Stimulated activated naive CD4-positive, alpha-beta T cell (primary cell): ENCODE data around the gene SH2B3.
"Not testable (repeated sequence)": the region's sequence is repeated elsewhere in the genome, so short reads cannot be mapped to it uniquely, and the experiment has no call there.

Experiments
- DNase-seq, 6 experiments: peaks; one replicate each; lab custom pipeline; 2025; lab: John Stamatoyannopoulos, UW

The SH2B3 gene

DNA sequence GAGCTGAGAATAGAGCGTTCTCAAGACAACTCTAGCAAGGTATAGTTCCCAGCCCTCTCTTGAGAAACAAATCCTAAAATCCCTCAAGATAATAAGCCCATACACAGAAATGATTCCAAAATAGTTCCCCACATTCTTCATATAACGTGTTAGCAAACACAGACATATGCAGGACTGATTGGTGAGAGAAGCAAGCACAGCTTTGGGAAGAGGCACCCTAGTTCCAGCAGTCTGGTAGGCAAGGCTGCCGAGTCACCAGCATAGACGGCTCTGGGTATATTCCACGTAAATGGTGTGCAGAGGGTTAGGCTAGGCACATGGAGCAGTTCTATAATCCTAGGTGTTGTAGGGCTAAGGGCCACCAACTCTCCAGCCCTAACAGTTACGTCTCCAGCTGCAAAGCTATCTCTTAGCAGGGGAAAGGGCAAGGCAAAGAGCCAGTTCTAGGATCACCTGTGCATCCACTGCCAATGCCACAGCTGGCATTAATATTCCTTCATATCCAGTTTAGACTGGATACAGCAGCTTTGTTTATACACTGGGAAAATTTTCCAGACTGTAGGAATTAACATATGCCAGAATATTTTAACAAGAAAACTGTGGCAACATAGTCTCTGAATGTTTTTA, 52.9 kb downstream of the SH2B3 start:
- DNase-seq: no peak

DNA sequence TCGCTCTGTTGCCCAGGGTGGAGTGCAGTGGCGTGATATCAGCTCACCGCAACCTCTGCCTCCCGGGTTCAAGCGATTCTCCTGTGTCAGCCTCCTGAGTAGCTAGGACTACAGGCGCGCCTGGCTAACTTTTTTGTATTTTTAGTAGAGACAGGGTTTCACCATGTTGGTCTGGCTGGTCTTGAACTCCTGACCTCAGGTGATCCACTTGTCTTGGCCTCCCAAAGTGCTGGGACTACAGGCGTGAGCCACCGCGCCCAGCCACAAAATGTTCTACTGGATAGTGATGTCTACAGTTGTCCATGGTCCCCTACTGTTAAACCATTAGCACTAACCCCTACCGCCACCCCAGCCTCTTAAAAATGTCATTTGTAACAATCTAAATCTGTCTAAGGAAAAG, 54.4 kb downstream of the SH2B3 start:
- not testable (repeated sequence) for DNase-seq

DNA sequence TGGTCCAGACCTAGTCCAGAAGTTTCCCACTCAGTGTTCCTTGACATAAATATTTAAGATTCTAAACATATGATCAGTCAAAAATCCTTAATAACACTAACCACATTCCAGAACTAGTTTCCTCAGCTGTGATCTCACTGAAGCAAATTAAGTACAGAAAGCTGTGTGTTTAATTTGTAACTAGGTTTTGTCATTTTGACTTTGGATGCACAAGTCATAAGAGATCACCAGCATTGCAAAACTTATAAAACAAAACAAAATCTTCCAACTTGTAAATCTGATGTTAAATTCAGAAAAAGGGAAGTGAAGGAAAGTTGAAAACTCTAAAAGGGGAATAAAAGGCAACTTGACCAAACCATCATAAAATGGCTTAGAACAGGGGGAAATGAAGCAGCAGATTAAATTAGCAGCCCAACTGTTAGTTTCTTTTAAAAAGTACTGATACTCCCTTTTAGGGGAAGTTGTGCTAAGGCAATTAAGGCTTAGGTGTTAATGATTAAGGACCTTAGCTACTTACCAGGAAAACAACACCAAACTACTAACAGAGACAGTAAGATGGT, 56.6 kb downstream of the SH2B3 start:
- DNase-seq: no peak

DNA sequence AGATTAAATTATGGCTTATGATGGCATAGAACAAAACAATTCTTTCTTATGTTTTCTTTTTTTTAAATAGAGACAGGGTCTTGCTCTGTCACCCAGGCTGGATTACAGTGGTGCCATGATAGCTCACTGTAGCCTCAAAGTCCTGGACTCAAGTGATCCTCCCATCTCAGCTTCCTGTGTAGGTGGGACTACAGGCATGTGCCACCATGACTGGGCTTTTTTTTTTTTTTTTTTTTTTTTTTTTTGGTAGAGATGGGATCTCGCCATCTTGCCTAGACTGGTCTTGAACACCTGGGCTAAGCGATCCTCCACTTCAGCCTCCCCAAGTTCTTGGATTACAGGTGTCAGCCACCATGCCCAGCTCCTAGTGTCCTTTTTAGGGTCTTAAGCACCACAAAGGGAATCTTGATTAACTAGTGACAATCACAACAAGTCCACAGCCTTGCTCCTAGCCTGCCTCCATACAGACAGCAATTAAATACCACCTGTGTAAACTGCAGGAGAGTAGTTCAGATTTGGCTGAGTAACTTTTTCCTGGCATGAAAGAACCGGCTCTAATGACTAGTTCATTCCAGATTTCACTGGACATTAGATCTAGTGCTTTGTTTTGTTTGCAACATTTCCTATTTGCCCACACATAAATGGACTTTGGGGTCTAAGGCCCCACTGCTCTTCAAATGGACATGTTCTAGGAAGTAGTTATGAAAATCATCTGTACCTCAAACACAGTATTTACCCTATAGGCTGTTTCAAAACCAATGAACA, 61.6 kb downstream of the SH2B3 start:
- no peak for DNase-seq

DNA sequence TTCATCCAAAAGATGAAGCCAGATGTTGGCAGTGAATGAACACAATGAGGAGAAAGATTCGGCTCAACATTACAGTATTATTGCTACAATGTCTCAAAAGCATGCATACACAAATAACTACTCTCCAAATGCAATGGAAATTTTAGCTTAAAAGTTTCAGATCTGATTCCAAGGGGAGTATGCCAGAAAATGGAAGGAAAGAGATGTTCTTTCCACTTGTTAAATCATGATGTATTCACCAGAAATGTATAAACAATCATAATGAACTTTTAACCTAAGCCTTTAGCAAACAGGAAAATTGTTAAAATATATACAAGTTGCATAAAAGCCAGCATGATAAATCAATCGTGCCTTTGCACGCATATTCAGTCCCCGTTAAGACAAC, 62.1 kb downstream of the SH2B3 start:
- DNase-seq: no peak

DNA sequence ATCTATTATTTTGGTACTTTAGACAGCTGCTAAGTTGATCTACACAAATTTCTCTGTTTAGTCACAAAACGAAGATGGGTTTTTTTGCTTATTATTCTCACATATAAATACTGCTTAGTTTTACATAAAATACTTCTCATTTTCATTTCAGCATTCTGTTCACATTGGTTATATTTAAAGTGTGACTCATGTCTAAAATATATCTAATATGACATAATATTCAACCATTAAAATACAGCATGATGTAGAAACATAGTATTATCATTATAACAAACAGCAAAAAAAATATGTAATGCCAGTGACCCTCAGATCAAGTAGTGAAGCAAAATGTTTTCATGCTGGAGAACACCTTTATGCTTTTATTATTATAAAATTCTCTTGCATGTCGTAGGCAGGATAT, 63.7 kb downstream of the SH2B3 start:
- no peak for DNase-seq

DNA sequence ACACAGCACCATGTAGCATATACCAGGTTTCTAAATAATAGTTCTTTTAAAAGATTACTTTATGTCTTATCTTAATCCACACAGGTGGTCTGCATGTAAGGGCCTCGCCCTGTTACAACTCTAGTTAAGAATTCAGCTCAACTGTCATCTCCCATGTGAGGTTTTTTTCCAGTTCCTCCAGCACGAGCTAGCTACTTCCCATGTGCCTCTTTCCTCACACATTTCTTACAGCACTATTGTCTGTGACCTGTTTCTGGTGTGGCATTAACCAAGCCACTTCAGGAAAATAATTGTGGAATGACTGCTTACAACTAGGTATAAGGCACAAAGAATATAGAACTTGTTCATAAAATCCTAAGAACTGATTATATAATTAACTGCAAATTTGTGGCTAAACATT, 65.5 kb downstream of the SH2B3 start:
- no peak for DNase-seq

DNA sequence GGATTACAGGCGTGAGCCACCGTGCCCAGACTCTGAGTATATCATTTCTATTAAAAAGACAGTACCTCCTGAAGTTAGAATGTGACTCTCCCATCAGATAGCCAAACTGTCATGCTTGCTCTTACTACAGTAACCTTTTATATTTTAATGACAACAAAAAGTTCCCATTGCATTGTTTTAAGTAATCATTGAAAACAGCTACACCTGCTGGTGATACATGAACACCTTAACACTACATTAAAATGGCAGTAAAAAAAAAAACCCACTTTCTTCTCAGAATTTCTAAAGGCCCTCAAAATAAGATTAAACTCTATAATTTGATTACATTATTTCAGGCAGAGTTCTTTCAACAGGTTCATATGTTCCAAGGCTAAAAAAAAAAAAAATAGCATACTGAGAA, 76.7 kb downstream of the SH2B3 start:
- no peak for DNase-seq

DNA sequence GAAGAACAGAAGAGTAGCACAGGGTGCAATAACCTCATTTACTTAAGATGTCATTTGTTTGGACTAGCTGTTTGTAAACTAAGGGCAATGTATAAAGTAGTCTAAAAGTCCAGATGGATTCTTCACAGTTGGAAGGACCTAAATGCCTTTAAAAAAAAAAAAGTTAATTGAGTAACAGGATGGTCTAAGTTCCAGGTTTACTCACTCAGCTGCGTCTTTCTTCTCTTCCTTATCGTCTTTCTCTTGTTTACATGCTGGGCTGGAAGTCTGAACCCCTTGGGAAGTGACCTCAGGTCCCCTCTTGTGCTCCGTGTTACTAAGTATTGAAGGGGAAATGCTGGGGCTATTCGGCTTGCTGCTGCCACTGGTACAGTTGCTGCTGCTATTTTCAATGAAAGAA, 82.5 kb downstream of the SH2B3 start:
- DNase-seq: no peak

DNA sequence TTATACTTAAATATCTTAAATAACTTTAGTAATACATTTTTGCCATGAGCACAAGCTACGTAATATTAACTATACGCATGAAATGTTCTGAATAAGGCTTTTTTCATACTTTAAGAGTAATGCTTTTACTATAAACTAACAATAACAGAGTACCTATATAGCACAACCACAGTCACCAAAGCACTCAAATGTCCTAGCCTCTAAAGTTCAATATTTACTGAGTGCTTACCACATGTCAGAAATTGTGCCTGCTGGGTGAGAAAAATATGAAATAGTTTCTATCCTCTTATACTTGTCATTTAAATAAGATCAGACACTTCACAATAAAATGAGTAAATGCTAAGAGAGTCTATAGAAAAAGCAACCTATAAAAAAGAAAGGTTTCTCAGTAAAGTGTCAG, 83.1 kb downstream of the SH2B3 start:
- no peak for DNase-seq

DNA sequence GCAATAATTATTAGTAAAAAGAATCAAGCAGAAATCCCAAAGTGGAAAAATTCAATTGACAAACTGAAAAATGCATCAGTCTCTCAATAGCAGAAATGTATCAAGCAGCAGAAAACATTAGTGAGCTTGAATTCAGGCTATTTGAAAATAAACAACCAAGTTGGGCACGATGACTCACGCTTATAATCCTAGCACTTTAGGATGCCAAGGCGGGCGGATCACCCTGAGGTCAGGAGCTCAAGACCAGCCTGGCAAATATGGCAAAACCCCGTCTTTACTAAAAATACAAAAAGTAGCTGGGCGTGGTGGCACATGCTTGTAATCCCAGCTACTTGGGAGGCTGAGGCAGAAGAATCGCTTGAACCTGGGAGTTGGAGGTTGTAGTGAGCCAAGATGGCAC, 87.3 kb downstream of the SH2B3 start:
- not testable (repeated sequence) for DNase-seq

DNA sequence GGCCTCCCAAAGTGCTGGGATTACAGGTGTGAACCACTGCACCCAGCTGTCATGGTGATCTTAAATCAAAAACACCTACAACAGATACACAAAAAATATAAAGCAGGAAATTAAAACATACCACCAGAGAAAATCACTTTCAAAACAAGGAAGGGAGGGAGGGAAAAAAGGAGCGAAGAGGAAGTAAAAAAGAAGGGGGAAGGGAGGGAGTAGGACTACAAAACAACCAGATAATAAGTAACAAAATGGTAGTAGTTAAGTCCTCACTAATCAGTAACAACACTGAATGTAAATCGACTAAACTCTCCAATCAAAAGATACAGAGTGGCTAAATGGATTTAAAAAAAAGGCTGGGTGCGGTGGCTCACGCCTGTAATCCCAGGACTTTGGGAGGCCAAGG, 89.0 kb downstream of the SH2B3 start:
- DNase-seq: no peak
